ENCODE measurements around the gene PLA2R1. TPM values are rescaled to one million over a fixed set of nuclear protein-coding genes. Genes with fewer than 3 reads are reported as not detected.
A peak's percentile ranks its signal among the peaks of the same experiment; 100 is the strongest.

Gene PLA2R1
- total and polyA plus RNA-seq, 10 of the 15 experiments (the other 5 are each of a cell fraction or from before 2014, with no cell fraction given) = 0.01 to 0.05 (median 0.02) TPM; not detected in 6

DNA sequence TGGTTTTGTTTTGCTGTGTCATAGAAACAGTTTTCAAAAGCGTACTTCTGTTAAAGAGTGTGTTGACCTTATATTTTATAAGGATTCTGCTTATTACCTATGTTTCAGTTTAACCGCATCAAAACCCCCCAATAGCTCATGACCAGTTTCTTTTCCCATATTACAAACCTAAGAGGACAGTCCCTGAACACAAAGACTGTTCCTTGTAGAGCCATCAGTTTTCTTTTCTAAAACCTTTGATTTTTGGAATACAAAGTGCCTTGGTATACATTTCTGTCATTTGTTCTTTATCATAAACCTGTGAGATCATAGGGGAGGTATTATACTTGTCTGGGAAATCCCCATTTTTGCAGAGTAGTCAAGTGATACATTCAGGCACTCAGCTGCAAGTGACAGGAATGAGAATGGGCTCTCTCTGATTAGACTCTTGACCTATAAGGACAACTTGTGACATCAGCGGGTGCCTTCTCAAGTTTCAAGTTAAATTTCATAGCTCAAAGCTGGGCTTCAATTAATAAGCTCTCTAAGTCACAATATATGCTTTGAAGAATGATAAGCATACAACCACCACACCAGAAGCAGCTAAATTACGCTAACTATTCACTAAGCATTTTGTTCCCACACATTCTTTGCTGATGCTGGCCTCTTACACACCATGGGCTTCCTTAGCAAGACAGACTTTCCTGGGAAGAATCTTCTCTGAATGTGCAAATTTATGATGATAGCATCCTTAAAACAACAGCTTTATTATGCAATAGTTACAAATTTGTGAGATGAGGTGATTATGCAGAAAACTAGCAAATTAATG, 167.0 kb downstream of the PLA2R1 start (continued):
- TF ChIP-seq, protein P1, sequence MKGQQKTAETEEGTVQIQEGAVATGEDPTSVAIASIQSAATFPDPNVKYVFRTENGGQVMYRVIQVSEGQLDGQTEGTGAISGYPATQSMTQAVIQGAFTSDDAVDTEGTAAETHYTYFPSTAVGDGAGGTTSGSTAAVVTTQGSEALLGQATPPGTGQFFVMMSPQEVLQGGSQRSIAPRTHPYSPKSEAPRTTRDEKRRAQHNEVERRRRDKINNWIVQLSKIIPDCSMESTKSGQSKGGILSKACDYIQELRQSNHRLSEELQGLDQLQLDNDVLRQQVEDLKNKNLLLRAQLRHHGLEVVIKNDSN (IDR thresholded peaks at IDR 0.05; ENCODE audit: borderline replicate concordance, extremely low read length, insufficient read depth, low read depth, low read length) = no peak
- peak; percentile 44 for TF ChIP-seq RELA (IDR thresholded peaks at IDR 0.05; ENCODE audit: borderline replicate concordance, partially characterized antibody)
- peak; percentile 84 to 92; a peak in 3 of 4 replicates for TF ChIP-seq EP300 (IDR thresholded peaks at IDR 0.05; ENCODE audit: borderline replicate concordance in 1 of 2, control insufficient read depth in 1 of 2, low read depth in 2 of 2, low read length in 2 of 2)
- TF ChIP-seq SREBF2 (IDR thresholded peaks at IDR 0.05; ENCODE audit: low read length) = no peak
- TF ChIP-seq SUZ12 (IDR thresholded peaks at IDR 0.05; ENCODE audit: unreplicated experiment) = no peak
- TF ChIP-seq, protein P2, sequence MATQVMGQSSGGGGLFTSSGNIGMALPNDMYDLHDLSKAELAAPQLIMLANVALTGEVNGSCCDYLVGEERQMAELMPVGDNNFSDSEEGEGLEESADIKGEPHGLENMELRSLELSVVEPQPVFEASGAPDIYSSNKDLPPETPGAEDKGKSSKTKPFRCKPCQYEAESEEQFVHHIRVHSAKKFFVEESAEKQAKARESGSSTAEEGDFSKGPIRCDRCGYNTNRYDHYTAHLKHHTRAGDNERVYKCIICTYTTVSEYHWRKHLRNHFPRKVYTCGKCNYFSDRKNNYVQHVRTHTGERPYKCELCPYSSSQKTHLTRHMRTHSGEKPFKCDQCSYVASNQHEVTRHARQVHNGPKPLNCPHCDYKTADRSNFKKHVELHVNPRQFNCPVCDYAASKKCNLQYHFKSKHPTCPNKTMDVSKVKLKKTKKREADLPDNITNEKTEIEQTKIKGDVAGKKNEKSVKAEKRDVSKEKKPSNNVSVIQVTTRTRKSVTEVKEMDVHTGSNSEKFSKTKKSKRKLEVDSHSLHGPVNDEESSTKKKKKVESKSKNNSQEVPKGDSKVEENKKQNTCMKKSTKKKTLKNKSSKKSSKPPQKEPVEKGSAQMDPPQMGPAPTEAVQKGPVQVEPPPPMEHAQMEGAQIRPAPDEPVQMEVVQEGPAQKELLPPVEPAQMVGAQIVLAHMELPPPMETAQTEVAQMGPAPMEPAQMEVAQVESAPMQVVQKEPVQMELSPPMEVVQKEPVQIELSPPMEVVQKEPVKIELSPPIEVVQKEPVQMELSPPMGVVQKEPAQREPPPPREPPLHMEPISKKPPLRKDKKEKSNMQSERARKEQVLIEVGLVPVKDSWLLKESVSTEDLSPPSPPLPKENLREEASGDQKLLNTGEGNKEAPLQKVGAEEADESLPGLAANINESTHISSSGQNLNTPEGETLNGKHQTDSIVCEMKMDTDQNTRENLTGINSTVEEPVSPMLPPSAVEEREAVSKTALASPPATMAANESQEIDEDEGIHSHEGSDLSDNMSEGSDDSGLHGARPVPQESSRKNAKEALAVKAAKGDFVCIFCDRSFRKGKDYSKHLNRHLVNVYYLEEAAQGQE (IDR thresholded peaks at IDR 0.05; ENCODE audit: low read depth, low read length) = no peak
- TF ChIP-seq EED (IDR thresholded peaks at IDR 0.05; ENCODE audit: low read depth) = peak; percentile 76
- no peak; the same call in 1 of the 2 replicates for TF ChIP-seq ZSCAN29 (IDR thresholded peaks at IDR 0.05)
- TF ChIP-seq EGR1 (IDR thresholded peaks at IDR 0.05; ENCODE audit: borderline replicate concordance in 1 of 2, low read depth in 2 of 2, low read length in 2 of 2) = no peak
- TF ChIP-seq WRNIP1 (IDR thresholded peaks at IDR 0.05; ENCODE audit: borderline replicate concordance, low read depth, low read length) = no peak
- TF ChIP-seq, protein P3, sequence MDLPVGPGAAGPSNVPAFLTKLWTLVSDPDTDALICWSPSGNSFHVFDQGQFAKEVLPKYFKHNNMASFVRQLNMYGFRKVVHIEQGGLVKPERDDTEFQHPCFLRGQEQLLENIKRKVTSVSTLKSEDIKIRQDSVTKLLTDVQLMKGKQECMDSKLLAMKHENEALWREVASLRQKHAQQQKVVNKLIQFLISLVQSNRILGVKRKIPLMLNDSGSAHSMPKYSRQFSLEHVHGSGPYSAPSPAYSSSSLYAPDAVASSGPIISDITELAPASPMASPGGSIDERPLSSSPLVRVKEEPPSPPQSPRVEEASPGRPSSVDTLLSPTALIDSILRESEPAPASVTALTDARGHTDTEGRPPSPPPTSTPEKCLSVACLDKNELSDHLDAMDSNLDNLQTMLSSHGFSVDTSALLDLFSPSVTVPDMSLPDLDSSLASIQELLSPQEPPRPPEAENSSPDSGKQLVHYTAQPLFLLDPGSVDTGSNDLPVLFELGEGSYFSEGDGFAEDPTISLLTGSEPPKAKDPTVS (IDR thresholded peaks at IDR 0.05; ENCODE audit: low read depth, low read length) = no peak
- TF ChIP-seq, protein P4, sequence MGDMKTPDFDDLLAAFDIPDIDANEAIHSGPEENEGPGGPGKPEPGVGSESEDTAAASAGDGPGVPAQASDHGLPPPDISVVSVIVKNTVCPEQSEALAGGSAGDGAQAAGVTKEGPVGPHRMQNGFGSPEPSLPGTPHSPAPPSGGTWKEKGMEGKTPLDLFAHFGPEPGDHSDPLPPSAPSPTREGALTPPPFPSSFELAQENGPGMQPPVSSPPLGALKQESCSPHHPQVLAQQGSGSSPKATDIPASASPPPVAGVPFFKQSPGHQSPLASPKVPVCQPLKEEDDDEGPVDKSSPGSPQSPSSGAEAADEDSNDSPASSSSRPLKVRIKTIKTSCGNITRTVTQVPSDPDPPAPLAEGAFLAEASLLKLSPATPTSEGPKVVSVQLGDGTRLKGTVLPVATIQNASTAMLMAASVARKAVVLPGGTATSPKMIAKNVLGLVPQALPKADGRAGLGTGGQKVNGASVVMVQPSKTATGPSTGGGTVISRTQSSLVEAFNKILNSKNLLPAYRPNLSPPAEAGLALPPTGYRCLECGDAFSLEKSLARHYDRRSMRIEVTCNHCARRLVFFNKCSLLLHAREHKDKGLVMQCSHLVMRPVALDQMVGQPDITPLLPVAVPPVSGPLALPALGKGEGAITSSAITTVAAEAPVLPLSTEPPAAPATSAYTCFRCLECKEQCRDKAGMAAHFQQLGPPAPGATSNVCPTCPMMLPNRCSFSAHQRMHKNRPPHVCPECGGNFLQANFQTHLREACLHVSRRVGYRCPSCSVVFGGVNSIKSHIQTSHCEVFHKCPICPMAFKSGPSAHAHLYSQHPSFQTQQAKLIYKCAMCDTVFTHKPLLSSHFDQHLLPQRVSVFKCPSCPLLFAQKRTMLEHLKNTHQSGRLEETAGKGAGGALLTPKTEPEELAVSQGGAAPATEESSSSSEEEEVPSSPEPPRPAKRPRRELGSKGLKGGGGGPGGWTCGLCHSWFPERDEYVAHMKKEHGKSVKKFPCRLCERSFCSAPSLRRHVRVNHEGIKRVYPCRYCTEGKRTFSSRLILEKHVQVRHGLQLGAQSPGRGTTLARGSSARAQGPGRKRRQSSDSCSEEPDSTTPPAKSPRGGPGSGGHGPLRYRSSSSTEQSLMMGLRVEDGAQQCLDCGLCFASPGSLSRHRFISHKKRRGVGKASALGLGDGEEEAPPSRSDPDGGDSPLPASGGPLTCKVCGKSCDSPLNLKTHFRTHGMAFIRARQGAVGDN (IDR thresholded peaks at IDR 0.05) = peak; percentile 58
- no peak for TF ChIP-seq ZNF274 (IDR thresholded peaks at IDR 0.05; ENCODE audit: insufficient read depth, insufficient read length)
- no peak for TF ChIP-seq JUND (IDR thresholded peaks at IDR 0.05; ENCODE audit: low read depth, low read length)
- TF ChIP-seq RFX5 (IDR thresholded peaks at IDR 0.05; ENCODE audit: low read depth, low read length) = no peak
- TF ChIP-seq POLR2AphosphoS5 (IDR thresholded peaks at IDR 0.05; ENCODE audit: low read length) = peak; percentile 74; the same call in 1 of the 2 replicates
- 0 out of 2 replicates have a peak, but pooled peaks have one; percentile 16 for TF ChIP-seq ZNF24 (IDR thresholded peaks at IDR 0.05)
